DMS53 treated with DMSO at 0.1 percent for 48 hours (cell line): Measurements from ENCODE around the gene RNF150.

ENCODE experiments used
- DNase-seq: peaks from one replicate; lab custom pipeline; 2025; ENCODE audit not compliant: unreplicated experiment; lab: John Stamatoyannopoulos, UW

Gene RNF150

DNA sequence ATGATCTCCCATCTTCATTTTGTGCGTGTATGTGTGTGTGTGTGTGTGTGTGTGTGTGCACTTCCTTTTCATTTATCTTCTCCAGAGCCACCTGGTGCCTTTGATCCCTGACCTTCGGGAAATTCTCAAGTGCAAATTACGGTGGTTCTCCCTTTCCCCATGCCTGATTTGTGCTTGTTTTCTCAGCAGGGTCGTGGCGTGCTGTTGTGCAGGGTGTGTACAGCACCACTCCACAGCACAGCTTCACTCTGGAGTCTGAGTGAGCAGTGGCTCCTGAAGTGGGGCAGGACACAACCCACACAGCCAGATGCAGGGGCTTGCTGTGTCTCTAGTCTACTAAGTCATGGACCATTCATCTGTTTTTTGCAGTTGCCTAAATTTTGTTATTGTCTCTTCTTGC lies 262.8 kb downstream of the RNF150 start:
- DNase-seq = no peak

GRCh38 chr4:140869446-140869845 lies 263.8 kb downstream of the RNF150 start:
- DNase-seq = no peak

- no peak for DNase-seq
These were observed 265.9 kb downstream of the RNF150 start for GRCh38 chr4:140867356-140867755.

DNA sequence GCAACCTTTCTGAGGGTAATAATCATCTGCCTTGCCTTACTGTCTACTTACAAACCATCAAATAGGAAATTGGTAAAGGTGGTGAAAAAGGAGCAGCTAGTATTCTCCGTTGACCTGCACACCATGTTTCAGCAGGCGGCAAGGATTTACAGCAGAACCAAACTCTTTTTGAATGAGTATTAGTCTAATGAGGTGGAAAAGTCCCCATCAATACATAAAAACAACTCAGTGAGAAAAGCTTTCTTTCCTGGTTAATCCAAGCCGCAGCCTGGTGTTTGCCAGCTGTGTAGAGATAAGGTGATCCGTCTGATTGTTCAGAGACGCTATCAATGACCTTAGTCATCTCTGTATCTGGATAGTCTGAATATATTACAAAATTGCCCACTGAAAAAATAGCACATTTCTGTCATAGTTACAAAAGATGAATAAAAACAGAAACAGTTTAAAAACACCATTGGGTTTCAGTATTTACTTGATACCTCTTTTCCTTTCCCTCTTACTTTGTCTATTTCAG lies 266.7 kb downstream of the RNF150 start:
- no peak for DNase-seq

DNA sequence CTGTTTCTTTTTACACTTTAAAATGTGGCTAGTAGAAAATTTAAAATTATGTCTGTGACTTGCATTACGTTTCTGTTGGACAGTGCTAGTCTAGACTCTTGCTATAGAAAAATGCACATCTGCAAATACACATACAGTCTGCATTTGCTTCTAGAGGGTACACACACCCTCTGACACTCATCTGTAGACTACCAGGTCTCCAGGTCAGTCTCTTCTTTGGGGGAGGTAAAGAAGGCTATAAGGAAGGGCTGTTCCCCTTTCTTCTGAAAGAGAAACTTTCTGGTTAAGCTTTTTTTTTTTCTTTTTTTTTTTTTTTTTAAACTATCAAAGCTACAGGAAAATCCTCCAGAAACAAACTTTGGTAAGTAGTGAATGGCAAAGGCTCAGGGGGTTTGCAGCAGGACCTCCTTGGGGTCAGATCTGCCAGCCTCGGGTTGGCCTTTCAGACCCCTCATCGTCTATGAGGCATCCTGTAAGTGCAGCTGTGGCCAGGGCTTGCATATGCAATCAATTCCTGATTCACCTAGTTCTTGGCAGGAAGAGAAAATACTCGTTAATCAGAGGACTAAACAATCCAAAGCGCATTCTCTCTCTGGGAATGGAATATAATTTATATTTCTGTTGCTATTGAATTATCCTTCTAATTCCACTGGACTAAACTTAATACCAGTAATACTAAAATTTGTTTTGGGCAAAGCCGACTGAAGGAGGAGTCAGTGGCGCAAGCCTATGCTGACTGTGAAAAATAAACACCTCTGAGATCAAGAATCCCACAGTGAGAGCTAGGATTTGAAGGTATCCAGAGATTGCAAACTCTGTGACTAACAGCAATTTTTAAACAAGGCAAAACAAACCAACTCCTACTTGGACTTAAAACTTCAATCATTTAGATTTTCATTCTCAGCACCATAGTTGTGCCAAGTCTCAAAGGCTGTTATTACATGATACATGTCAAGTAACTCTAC lies 267.7 kb downstream of the RNF150 start:
- no peak for DNase-seq

GRCh38 chr4:140863197-140863596 lies 270.1 kb downstream of the RNF150 start:
- DNase-seq = no peak

DNA sequence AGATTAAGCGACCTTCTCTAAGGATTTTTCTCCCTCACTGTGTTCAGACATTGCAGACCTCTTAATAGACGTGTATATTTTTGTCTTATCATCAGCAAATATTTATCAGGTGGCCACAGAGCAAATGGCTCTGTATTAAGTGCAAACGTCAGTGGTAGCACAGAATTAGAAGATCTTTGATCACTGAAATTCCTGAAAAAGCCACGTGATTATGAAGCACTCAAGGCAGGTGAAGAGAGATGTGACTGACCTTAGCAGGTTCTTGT lies 271.2 kb downstream of the RNF150 start:
- DNase-seq = no peak

- DNase-seq = peak; percentile 65
These were observed 271.7 kb downstream of the RNF150 start for GRCh38 chr4:140861359-140862176.

DNA sequence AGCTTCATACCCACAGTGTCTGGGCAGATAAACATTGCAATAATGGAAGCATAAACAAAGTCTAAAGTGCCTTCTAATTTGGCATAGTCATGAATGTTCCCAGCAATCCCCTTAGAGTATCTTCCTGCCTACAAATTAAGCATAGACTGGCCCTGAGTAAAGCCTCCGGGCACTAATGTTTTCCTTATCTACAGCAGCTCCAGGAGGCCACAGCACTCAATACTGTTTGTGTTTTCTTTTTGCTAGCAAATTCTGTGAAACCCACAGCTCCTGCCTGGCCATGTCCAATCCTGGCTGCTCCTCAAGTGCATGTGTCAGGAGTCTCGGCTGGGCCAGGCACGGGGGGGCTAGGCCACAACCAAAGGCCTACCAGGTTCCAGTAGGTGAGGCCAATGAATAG lies 274.4 kb downstream of the RNF150 start:
- DNase-seq = no peak

DNA sequence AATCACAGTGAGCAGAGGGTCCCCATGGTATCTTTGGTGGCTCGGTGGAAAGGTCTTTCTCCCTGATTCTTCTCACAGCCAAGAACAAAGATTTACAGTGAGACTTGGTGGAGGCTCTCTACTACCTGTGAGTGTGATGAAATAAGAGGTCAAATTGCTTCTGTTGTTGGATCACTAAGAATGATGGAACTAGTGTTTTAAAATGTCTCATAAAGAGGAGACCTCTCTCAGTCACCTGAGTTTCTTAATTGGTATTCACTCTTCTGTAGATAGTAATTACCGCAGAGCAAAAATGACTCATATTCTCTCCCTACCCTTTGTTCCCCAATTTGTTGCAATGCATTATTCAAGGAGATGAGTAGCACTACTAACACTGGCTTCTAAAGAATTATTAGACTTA lies 276.2 kb downstream of the RNF150 start:
- DNase-seq = no peak

DNA sequence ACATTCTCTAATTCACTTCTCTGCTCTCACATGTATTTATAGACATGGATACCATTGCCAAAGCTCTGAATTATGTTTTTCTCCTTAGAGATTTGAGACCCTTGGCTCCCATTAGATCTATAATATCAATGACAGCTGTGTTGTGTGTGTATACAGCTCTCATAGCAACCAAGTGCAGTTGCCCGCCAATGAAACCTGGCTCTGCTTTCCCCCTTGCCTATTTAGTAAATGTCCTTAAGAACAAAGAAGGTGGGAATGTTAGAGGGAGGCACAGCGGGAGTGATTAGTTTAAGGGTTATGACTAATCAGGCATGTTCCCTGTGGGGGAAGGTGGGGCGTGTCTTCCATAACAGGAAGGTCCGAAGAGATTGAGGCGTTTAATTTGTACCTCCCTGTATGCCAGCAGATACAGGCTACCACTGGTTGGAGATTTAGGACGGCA lies 276.6 kb downstream of the RNF150 start:
- DNase-seq = no peak

GRCh38 chr4:140854168-140854567 lies 279.1 kb downstream of the RNF150 start:
- no peak for DNase-seq

- no peak for DNase-seq
These were observed 281.5 kb downstream of the RNF150 start for GRCh38 chr4:140851804-140852203.

DNA sequence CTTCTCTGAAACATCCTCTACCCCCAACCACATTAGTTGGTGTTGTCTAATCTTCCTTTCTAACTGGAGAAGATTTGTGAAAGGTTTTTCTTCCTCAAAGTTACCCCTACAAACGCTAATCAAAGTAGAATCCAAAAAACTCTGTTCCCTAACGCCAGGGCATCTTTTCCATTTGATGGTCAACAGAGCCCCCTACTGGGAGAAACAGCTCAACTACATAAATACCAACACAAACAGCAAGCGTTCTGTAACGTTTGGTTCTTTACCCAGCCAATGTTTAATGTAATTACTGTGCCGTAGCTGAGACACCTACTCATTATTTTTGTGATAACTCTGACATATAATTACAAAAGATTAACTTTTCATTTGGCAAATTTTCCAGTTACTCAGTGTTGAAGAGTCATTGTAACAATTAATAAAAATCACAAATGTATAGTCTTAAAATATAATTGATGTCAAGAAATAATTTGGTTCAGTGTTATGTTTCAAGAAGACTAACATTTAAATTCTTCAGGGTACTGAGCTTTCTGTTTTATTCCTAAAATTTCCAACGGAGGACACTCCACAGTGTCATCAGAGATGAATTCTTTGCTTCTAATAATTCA lies 282.1 kb downstream of the RNF150 start:
- DNase-seq = peak; percentile 14

GRCh38 chr4:140849526-140849925 lies 283.7 kb downstream of the RNF150 start:
- no peak for DNase-seq

DNA sequence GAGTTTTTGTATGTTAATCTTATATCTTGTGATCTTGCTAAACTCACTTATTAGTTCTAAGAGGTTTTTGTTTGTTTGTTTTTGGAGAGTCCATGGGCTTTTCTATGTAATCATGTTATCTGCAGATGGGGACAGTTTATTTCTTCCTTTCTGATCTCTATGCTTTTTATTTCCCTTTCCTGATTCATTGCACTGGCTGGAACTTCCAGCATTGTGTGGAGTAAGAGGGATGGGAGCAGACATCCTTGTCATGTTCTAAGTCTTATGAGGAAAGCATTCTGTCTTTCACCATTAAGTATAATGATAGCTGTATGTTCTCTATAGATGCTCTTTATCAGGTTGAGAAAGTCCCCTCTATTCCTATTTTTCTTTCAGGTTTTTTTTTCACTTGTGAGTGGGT lies 286.5 kb downstream of the RNF150 start:
- DNase-seq = no peak

DNA sequence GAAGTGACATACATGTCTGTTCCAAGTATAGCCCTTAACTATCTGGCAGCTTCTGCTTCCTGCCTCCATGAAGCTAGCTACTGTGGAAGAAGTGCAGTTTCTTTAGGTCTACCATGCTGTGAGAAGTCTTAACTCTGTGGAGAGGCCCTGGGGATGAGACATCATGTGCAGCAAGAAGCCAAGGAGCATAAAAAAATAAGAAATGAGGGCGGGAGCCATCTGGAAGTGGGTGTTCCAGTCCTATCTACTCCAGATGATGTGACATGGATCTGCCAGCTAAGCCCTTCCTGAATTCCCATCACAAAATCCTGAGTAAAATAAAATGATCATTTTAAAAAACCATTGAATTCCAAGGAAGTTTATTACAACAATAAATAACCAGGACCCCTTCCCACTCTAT lies 289.2 kb downstream of the RNF150 start:
- no peak for DNase-seq

- no peak for DNase-seq
These were observed 292.1 kb downstream of the RNF150 start for GRCh38 chr4:140841186-140841585.

GRCh38 chr4:140839888-140840790 lies 293.1 kb downstream of the RNF150 start:
- DNase-seq = no peak

- DNase-seq = no peak
These were observed 293.9 kb downstream of the RNF150 start for GRCh38 chr4:140839406-140839805.

DNA sequence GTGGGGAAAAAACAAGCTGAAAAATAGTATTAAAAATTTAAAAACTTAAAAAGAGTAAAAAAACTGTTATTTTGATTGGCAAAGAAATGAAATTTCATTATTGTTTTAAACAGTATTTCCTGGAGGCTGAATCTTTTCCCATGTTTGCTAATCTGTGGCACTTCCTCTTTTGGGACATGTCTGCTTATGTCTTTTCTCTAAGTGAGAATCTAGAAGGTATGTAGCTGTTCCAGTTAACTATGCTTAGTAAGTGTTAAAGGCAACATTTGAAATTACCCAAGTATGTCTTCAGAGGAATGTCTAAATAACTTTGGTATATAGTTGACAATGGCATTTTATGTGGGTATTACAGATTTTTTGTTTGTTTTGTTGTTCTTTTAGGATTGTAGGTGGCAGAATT lies 295.5 kb downstream of the RNF150 start:
- DNase-seq = no peak
